Dendritic cell treated with granulocyte-macrophage colony-stimulating factor and Interleukin-4, amounts not matched to agents 40 ng/mL and 50 ng/mL, for 4 days (primary cell): ENCODE results near the gene ZFP2.

Source experiments
- H3K27ac Mint-ChIP-seq: one replicate; pipeline ENCODE4 v1.8.0; 2022; ENCODE audit warnings: mild to moderate bottlenecking, mixed read lengths
- H3K27me3 Mint-ChIP-seq: one replicate; pipeline ENCODE4 v1.8.0; 2022; ENCODE audit warnings: mild to moderate bottlenecking, mixed read lengths
- H3K36me3 Mint-ChIP-seq: one replicate; pipeline ENCODE4 v1.8.0; 2022; ENCODE audit warnings: low read depth, mixed read lengths
- H3K4me1 Mint-ChIP-seq: one replicate; pipeline ENCODE4 v1.8.0; 2022; ENCODE audit warnings: low read depth, mixed read lengths
- H3K4me3 Mint-ChIP-seq: one replicate; pipeline ENCODE4 v1.8.0; 2022; ENCODE audit warnings: mild to moderate bottlenecking, moderate library complexity, mixed read lengths
- H3K9me3 Mint-ChIP-seq: one replicate; pipeline ENCODE4 v1.8.0; 2022; ENCODE audit warnings: mixed read lengths
- intact Hi-C: fragments of 100-400 bp; cut with micrococcal nuclease; formaldehyde crosslinking; loops from one replicate; pipeline ENCODE4 v1.15.0; 2022

ZFP2 gene

GRCh38 chr5:178899289-178899688, 3.6 kb downstream of the ZFP2 start:
- Mint-ChIP-seq H3K27ac (no peak overlapping the region), H3K4me3 (no peak overlapping the region), H3K27me3 (peaks cover 28% of the 10 kb centered on the region), H3K36me3 (peaks cover 6% of the 10 kb centered on the region), H3K9me3 (peaks cover 68% of the 10 kb centered on the region), H3K4me1 (no peaks in the 10 kb centered on the region)
- intact Hi-C loops = no loop called here

GRCh38 chr5:178902849-178903248, 7.1 kb downstream of the ZFP2 start:
- H3K9me3 Mint-ChIP-seq = peaks cover 81% of the 10 kb centered on the region

GRCh38 chr5:178931846-178932760, 36.4 kb downstream of the ZFP2 start:
- H3K4me1 Mint-ChIP-seq = no peaks in the 10 kb centered on the region
- H3K27ac Mint-ChIP-seq = no peak overlapping the region
- intact Hi-C loops = no loop called here
- no peak overlapping the region for H3K4me3 Mint-ChIP-seq
- no peaks in the 10 kb centered on the region for H3K27me3 Mint-ChIP-seq
- peaks cover 95% of the 10 kb centered on the region for H3K9me3 Mint-ChIP-seq
- H3K36me3 Mint-ChIP-seq = peaks cover 5% of the 10 kb centered on the region

More at GRCh38 chr5:178902849-178903248, 7.1 kb downstream of the ZFP2 start:
- Mint-ChIP-seq H3K27me3 (peaks cover 5% of the 10 kb centered on the region), H3K27ac (no peak overlapping the region), H3K4me3 (no peak overlapping the region), H3K4me1 (no peaks in the 10 kb centered on the region), H3K36me3 (no peaks in the 10 kb centered on the region)
- intact Hi-C loops = no loop called here

- Mint-ChIP-seq H3K4me1 (no peaks in the 10 kb centered on the region), H3K9me3 (peaks cover 93% of the 10 kb centered on the region), H3K36me3 (peaks cover 9% of the 10 kb centered on the region), H3K27me3 (peaks cover 26% of the 10 kb centered on the region), H3K4me3 (no peak within 1 kb of the TSS), H3K27ac (no peak within 1 kb of the TSS)
- intact Hi-C loops = no loop called here
Observed at GRCh38 chr5:178940569-178941360, 45.1 kb downstream of the ZFP2 start, which contains the start of gene ZNF454. TSS of gene ZNF454 (plus strand) at chr5:178941198. CDS start at chr5:178942792, 1,594 bp downstream.

GRCh38 chr5:178941361-178941760, 45.6 kb downstream of the ZFP2 start:
- intact Hi-C loops = no loop called here
- H3K27me3 Mint-ChIP-seq = peaks cover 26% of the 10 kb centered on the region
- H3K9me3 Mint-ChIP-seq = peaks cover 93% of the 10 kb centered on the region
- no peaks in the 10 kb centered on the region for H3K4me1 Mint-ChIP-seq
- H3K36me3 Mint-ChIP-seq = peaks cover 9% of the 10 kb centered on the region
- H3K4me3 Mint-ChIP-seq = no peak overlapping the region
- no peak overlapping the region for H3K27ac Mint-ChIP-seq

GRCh38 chr5:178965465-178966055, 69.8 kb downstream of the ZFP2 start:
- Mint-ChIP-seq H3K27me3 (no peaks in the 10 kb centered on the region), H3K4me1 (no peaks in the 10 kb centered on the region), H3K4me3 (no peak overlapping the region), H3K9me3 (peaks cover 92% of the 10 kb centered on the region), H3K36me3 (no peaks in the 10 kb centered on the region), H3K27ac (no peak overlapping the region)
- intact Hi-C loops = no loop called here

- Mint-ChIP-seq H3K4me1 (no peaks in the 10 kb centered on the region), H3K36me3 (no peaks in the 10 kb centered on the region), H3K9me3 (peaks cover 99% of the 10 kb centered on the region), H3K27me3 (no peaks in the 10 kb centered on the region), H3K27ac (no peak overlapping the region), H3K4me3 (no peak overlapping the region)
- intact Hi-C loops = no loop called here
Observed at GRCh38 chr5:178981381-178981780, 85.7 kb downstream of the ZFP2 start.
